ENCODE results near the gene RNF144B.

The RNF144B gene

GRCh38 chr6:18498408-18498807 lies 111.3 kb downstream of the RNF144B start:
- Histone ChIP-seq H3K9me3 (no peaks in the 10 kb centered on the region), H3K27ac (no peak overlapping the region), H3K27me3 (no peaks in the 10 kb centered on the region), H3K4me3 (ENCODE audit: low read depth in 1 of 2, low read length in 1 of 2) (no peak overlapping the region), H3K36me3 (no peaks in the 10 kb centered on the region), H3K4me1 (ENCODE audit: control insufficient read depth in 1 of 2, insufficient read depth in 1 of 2, low read depth in 1 of 2, low read length in 1 of 2) (peaks cover 9 to 10% of the 10 kb centered on the region in 2 experiments)
- no peak for TF ChIP-seq CTCF (IDR thresholded peaks at IDR 0.05)

- H3K27ac ChIP-seq: peak overlapping the region; percentile 4
- no peaks in the 10 kb centered on the region for H3K27me3 ChIP-seq
- H3K4me1 ChIP-seq (ENCODE audit: control insufficient read depth in 1 of 2, insufficient read depth in 1 of 2, low read depth in 1 of 2, low read length in 1 of 2): peaks cover 12 to 14% of the 10 kb centered on the region in 2 experiments
- no peaks in the 10 kb centered on the region for H3K9me3 ChIP-seq
- no peaks in the 10 kb centered on the region for H3K36me3 ChIP-seq
- no peak overlapping the region for H3K4me3 ChIP-seq (ENCODE audit: low read depth in 1 of 2, low read length in 1 of 2)
- TF ChIP-seq CTCF (IDR thresholded peaks at IDR 0.05): no peak
Measured at GRCh38 chr6:18500921-18501662, 113.9 kb downstream of the RNF144B start.

GRCh38 chr6:18501663-18502013 lies 114.5 kb downstream of the RNF144B start:
- TF ChIP-seq CTCF (IDR thresholded peaks at IDR 0.05): no peak
- H3K9me3 ChIP-seq: no peaks in the 10 kb centered on the region
- peaks cover 12 to 14% of the 10 kb centered on the region in 2 experiments for H3K4me1 ChIP-seq (ENCODE audit: control insufficient read depth in 1 of 2, insufficient read depth in 1 of 2, low read depth in 1 of 2, low read length in 1 of 2)
- peak overlapping the region; percentile 4 for H3K27ac ChIP-seq
- no peaks in the 10 kb centered on the region for H3K27me3 ChIP-seq
- no peaks in the 10 kb centered on the region for H3K36me3 ChIP-seq
- H3K4me3 ChIP-seq (ENCODE audit: low read depth in 1 of 2, low read length in 1 of 2): no peak overlapping the region

GRCh38 chr6:18503206-18503592 lies 116.0 kb downstream of the RNF144B start:
- H3K9me3 ChIP-seq: no peaks in the 10 kb centered on the region
- no peak overlapping the region for H3K27ac ChIP-seq
- H3K4me3 ChIP-seq (ENCODE audit: low read depth in 1 of 2, low read length in 1 of 2): no peak overlapping the region
- H3K27me3 ChIP-seq: no peaks in the 10 kb centered on the region
- TF ChIP-seq CTCF (IDR thresholded peaks at IDR 0.05): no peak
- H3K36me3 ChIP-seq: no peaks in the 10 kb centered on the region
- peaks cover 12 to 14% of the 10 kb centered on the region in 2 experiments for H3K4me1 ChIP-seq (ENCODE audit: control insufficient read depth in 1 of 2, insufficient read depth in 1 of 2, low read depth in 1 of 2, low read length in 1 of 2)

- Histone ChIP-seq H3K9me3 (no peaks in the 10 kb centered on the region), H3K4me3 (ENCODE audit: low read depth in 1 of 2, low read length in 1 of 2) (peak overlapping the region in 1 of 2 experiments; percentile 26), H3K4me1 (ENCODE audit: control insufficient read depth in 1 of 2, insufficient read depth in 1 of 2, low read depth in 1 of 2, low read length in 1 of 2) (peaks cover 12 to 14% of the 10 kb centered on the region in 2 experiments), H3K27me3 (no peaks in the 10 kb centered on the region), H3K27ac (no peak overlapping the region), H3K36me3 (no peaks in the 10 kb centered on the region)
- TF ChIP-seq CTCF (IDR thresholded peaks at IDR 0.05): peak; percentile 90
Measured at GRCh38 chr6:18503593-18504231, 116.6 kb downstream of the RNF144B start.

Data from neutrophil (primary cell).